NCI-H1436 treated with DMSO at 0.1 percent for 48 hours (cell line): ENCODE measurements around the gene SLC2A3.
"Not testable (repeated sequence)": the region's sequence is repeated elsewhere in the genome, so short reads cannot be mapped to it uniquely, and the experiment has no call there.

Experiments
- DNase-seq: peaks from one replicate; lab custom pipeline; 2025; lab: John Stamatoyannopoulos, UW

The SLC2A3 gene

GRCh38 chr12:7915661-7916403, 20.2 kb downstream of the SLC2A3 start:
- no peak for DNase-seq

- DNase-seq = not testable (repeated sequence)
Observed at GRCh38 chr12:7910106-7910505, 25.9 kb downstream of the SLC2A3 start.

GRCh38 chr12:7907009-7907408, 29.0 kb downstream of the SLC2A3 start:
- DNase-seq = no peak

- DNase-seq = not testable (repeated sequence)
Observed at GRCh38 chr12:7906303-7906702, 29.7 kb downstream of the SLC2A3 start.

GRCh38 chr12:7905600-7906125, 30.3 kb downstream of the SLC2A3 start:
- DNase-seq = not testable (repeated sequence)

GRCh38 chr12:7905071-7905470, 30.9 kb downstream of the SLC2A3 start:
- no peak for DNase-seq

GRCh38 chr12:7902416-7902815, 33.6 kb downstream of the SLC2A3 start:
- DNase-seq = not testable (repeated sequence)

- no peak for DNase-seq
Observed at GRCh38 chr12:7899755-7900154, 36.2 kb downstream of the SLC2A3 start.

- DNase-seq = not testable (repeated sequence)
Observed at GRCh38 chr12:7896726-7897125, 39.3 kb downstream of the SLC2A3 start.

- no peak for DNase-seq
Observed at GRCh38 chr12:7892186-7892980, 43.6 kb downstream of the SLC2A3 start.

- no peak for DNase-seq
Observed at GRCh38 chr12:7884689-7885088, 51.3 kb downstream of the SLC2A3 start.

GRCh38 chr12:7881736-7882120, 54.3 kb downstream of the SLC2A3 start:
- DNase-seq = not testable (repeated sequence)

GRCh38 chr12:7880952-7881735, 54.8 kb downstream of the SLC2A3 start:
- DNase-seq = not testable (repeated sequence)

- no peak for DNase-seq
Observed at GRCh38 chr12:7879246-7879645, 56.7 kb downstream of the SLC2A3 start.

GRCh38 chr12:7877420-7877819, 58.6 kb downstream of the SLC2A3 start:
- no peak for DNase-seq

- DNase-seq = no peak
Observed at GRCh38 chr12:7872566-7873319, 63.2 kb downstream of the SLC2A3 start, which contains the start of gene SLC2A14. Gene SLC2A14 (minus strand): TSS chr12:7872915. CDS start chr12:7869880, 3,035 bp downstream.

GRCh38 chr12:7870335-7870734, 65.7 kb downstream of the SLC2A3 start:
- no peak for DNase-seq
